GM21786 (cell line): ENCODE data around the gene PRKG1.
"Not testable (repeated sequence)": the region's sequence is repeated elsewhere in the genome, so short reads cannot be mapped to it uniquely, and the experiment has no call there.

Experiments used
- ATAC-seq: cut with Tn5 transposase; IDR thresholded peaks from one replicate; pipeline ENCODE4 v1.9.1; 2021; ENCODE audit not compliant: unreplicated experiment

Gene PRKG1

DNA sequence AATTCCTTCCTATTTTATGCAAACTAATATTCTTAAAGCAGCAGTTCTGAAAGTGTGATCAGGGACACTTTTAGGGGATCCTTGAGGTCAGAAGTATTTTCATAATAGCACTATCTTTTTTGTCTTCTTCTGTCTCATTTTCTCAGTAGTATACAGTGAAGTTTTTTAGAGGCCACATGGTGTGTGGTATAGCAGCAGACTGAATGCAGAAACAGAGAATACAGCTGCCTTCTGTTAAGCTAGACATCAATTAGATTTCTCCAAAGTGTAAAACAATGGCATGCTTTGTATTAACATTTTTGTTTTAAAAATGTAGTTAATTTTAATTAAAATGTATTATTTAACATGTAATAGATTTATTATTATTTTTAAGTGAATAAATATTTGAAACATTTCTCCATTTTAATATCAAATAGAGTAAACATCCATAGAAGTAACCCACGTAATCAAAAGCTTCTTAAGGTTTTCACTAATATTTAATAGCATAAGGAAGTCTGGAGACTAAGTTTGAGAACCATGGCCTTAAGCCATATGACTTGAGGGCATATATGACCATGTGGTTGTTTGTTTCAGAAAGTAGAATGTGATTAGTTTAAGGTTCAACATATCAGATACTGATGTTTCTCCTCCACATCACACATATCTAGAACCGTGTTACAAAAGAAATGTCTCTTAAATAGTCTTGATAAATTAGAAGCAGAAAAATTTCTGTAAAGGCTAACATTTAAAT is 94.0 kb downstream of the PRKG1 start:
- ATAC-seq = no peak

DNA sequence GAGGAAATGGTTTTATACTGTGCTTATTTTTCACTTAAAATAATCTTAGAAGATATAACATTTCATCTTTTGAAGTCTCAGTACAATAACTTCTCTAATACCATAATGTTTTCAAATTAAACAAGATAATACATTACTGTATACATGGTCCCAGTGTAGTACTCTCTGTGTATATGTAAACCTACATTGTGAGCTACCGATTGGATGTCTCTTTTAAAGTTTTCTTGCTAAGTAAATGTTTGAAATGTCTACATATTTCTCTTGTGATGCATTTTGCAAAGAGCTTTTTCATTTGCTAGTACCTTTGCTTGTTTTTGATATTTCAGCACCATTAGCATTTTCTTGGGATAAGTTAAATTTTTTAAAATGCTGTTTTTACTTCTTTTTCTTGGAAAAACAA is 94.8 kb downstream of the PRKG1 start:
- ATAC-seq = no peak

DNA sequence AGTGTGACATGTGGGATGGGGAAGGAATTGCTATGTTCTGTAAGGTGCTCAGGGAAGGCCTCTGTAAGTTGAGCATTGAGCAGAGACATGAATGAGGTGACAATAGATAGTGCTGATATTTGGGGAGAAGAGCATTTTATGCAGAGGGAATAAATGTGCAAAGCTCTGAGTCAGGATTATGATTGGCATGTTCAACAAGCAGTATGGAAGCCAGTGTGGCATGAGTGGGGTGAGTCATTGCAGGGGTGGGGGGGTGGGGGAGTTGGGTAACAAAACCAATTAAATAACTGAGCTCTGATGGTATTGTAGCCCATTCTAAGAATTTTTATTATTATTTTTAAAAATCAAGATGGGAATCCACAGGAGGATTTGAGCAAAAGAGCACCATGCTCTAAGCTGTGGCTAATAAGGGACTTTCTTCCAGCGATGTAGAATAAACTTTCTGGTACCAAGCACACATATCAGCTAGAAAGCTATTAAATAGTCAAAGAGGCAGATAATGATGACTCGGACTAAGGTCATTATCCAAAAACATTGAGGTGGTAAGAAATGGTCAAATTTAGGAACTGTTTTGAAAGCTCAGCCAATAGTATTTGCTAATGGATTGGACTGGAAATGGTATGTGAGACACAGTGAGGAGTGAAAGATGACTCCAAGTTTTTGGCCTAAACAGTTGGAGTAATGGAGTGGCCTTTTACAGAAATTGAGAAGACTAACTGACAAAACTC is 96.4 kb downstream of the PRKG1 start:
- ATAC-seq = no peak

DNA sequence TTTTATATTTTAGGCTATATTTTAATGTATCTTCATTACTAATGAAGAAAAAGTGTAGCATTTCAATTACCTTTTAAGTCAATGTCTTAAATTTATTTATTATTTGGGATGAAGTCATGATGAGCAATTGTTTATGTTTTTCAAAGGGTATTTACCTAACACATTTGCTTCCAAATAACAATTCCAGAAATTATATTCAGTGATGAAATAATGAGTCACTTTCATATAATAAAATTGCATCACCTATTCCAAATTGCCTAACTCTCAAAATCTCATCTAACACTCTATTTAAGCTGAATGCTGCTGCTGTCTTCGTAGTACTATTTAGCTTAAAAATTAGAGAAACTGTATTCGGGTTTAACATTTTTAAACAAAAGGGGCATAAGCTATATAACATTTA is 97.7 kb downstream of the PRKG1 start:
- ATAC-seq = no peak

DNA sequence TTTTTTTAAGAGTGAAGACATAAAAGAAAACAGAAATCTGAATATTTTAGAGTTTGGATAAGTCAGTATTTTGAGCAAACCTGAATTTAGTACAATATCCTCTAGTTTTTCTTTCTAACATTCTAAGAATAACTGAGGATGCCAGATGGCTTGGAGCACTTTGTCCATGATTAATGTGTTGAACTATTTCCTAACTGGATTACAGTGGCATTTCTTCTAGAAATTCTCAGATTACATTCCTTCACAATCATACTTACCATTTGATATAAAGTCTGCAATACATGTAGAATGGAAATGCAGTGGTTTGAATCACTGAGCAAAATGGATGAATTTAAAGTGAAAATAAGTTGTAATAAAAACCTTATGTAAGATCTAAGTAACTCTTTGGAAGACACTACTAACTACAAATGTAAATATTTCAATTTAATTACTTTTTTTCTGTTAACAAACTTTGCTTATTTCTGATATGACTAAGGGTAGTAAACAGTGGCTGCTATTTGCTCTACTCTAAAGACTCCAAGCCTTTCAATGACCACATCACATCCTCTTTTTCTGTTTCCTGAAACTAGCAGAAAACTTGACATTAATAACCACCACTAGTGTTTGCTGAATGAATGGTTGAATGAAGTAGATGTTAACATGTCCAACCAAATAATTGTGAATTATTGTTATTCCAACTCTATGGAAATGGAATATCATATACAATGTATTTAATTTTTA is 102.8 kb downstream of the PRKG1 start:
- ATAC-seq = no peak

DNA sequence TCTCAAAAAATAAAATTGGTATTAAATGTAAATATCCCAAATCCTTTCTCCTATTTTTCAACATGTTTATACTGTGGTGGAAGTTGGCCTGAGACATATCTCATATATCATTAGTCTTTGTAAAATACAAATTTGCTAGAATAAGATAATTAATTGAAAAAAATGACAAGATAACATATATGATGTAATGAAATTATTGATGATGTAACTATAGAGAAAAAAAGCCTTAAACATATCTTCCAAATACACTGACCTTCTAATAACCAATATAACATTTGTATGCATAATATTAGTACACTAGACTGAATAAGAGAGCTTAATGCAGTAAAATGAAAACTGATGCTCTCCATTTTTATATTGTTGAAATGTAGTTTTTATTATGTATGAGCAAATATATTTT is 104.3 kb downstream of the PRKG1 start:
- ATAC-seq = no peak

DNA sequence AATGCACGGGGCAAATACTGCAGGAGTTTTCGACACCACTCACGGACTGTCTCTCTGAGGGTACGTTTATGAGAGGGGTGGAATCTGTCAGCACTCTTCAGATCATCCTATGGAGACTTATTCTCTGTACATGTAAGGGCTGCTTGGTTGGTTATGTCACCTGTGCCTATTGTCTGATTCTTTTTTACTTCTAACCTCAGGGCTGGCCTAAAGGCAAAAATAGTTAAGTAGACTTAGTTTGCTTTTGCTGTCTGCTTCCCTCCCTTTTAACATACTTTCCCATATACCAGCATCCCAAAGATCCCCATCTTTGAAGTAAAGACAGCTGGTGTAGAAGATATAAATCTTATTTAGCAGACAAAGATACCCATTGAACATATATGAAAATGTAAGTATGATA is 105.9 kb downstream of the PRKG1 start:
- ATAC-seq = no peak

DNA sequence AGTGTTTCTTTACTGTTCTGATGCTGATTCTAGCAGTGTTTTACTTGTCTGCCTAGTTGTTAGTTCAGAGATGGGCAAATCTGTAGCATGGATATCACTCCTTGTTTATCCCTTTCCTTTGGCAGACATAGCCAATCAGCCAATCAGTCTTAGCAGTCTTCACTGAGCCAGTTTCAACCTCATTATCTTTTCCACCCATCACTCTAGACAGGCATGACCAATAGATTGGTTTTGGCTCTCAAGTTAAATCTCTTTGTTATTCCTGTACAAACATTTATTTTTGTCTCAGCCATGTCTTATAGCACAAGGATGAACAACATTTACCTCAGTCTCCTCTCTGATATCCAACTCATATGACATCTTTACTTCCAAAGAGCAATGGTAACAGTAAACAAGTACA is 109.5 kb downstream of the PRKG1 start:
- no peak for ATAC-seq

DNA sequence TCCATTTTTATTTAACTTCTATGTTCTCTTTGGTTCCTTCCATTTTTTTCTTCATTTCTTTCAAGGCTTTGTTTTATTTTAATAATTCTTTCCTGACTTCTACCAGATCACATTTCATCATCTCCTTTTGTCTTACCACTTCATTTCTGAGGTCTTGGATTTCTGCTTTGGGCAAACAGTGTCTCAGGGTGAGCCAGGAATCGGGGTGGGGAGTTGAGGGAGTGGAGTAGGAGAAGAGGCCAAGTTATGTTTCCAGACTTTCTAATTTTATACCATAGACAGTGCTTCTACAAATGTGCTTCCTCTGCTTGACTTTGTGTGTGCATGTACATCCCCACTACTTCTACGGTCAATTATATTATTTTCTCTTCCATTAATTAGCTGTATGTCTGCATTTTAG is 112.1 kb downstream of the PRKG1 start:
- ATAC-seq = no peak

DNA sequence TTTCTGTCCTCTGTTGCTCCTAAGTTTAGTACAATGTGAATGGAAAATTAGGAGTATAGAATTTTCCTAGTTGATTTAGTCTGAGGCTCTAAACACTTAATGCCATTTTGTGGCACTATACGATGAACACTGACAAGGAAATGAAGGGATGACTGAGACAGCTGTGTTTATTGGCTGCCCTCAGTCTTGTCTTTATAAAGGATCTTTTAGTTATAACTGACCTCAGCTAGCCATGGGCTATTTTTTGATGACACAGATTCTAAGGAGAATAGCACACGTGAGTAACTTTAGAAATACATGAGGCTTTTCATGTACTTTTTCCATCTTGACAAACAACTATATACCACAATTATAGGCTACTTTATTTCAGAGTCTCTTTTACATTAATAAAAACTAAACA is 113.7 kb downstream of the PRKG1 start:
- no peak for ATAC-seq

DNA sequence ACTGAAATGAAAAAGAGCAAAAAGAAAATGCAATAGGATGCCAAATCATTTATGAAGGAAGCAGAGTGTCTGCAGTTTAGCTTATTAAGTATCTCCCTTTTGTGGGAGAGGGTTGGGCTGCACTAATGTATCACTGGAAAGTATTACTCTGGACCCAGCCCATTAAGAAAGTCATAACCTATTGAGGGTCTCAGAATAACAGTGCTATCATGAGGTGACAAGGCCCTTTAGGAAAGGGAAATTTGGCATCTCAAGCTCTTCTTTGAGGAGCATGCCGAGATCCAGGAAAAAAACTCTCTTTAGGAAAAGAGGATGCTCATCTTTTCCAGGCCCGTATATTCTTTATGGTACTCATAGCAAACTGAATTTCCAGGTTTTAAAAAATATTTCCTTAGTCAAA is 114.6 kb downstream of the PRKG1 start:
- no peak for ATAC-seq

DNA sequence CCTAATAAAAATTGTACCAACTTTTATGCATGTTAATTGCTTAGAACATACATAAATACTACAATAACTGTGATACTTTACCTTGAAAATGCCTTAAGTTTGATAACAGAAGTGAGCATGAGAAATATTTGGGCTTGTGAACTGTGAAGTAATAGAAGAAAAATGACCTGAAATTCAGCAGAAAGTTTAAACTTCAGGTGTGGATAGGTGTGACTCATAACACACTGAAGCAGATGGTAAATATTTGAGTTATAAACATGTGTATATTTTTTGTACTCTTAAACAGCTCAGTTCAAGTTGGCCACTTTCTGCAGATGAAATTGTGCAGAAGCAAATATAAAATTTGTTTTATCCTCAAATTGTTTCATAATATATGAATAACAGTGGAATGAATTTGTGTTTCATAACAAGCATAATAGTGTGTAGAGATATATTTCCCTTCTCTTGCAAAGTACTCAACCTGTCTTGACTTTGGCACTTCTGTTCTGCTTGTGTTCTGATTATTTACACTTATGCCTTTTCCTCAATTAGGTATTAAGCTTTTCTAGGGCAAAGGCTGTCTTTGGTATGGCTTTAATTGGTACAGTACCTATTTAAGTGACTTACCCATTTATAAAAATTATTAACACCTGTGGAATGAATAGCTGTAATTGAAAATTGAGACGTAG is 122.4 kb downstream of the PRKG1 start:
- no peak for ATAC-seq

DNA sequence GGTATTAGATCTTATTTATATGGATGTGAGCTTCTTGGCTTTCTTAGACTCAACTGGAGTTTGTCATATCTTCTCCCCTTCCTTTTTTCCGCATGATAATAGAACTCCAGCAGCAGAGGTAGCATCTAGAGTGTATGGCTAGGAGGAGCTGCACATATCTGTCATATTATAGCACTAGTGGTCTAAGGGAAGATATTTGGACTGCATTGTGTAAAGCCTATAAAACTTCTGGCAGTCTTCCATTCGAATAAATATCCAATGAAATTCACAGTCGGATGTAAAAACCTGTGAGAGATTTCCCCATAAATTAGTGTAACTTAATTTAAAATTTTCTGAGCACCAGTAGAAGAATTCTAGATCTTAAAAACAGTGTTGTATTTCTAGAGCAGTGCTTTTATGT is 123.9 kb downstream of the PRKG1 start:
- no peak for ATAC-seq

DNA sequence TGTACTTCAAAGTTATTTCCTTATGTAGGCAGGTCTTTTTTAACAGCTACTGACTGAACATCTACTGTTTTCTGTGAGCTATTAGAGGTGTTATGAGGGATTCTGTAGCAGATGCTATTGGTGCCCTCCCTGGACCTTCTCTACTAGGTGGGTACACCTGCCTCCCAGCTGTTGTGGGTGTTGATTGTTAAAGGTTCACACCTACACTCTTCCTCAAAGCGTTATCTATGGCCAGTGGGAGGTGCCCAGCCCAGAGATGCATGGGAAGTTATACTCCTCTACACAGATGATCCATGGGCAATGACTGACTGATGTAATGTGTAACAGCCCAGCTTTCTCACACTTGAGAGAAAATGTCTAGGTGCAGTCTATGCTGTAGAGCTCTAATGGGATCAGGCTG is 127.7 kb downstream of the PRKG1 start:
- no peak for ATAC-seq

DNA sequence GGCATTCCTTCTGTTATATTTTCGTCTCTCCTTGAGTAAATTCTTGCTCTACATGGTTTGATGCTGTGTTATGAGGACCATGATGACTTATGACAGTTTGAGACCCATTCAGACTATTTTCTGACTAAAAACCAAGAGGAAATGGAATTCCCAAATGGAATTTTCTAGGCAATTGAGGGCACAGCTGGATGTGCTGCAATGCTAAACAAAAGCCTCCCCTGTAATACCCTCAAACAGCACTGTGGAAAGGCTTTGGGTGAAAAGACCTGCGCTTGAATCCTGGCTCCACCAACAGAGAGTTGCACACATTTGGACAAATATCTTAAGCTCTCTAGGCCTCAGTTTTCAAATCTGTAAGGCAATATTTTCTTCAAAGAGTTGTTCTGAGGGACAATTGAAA is 129.1 kb downstream of the PRKG1 start:
- no peak for ATAC-seq

DNA sequence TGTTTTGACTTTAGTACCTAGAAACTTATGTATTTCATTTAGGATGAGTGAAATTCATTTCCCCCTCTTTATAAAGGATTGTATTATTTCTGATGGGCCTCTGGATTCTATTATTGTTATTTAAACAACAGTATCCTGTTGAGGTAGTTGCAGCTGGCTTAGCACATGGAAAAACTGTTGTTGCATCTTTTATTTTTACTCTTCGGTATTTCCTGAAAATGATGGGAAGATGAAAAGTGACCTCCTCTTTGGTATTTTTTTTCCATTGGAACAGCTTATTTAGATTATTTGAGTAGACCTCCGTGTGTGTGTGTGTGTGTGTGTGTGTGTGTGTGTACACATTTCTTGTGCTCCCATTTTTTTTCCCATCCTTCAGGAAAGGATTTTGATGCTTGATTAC is 129.8 kb downstream of the PRKG1 start:
- no peak for ATAC-seq

DNA sequence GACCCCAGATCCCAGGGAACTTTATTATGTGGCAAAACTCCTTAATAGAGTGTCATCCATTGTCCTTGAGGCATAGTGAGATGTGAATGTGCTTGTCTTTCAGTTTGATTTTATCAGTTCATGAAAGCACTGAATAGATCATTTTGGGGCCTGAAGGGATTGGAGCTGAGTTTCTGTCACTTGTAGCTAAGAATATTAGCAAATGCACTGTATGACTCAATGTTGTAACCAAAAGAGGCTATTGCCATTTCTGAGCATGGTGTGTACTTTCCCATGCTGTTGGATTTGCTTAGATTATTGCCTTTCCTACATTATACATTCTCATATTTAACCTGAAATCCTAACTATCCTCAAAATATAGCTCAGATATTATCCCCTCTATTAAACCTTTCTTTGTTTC is 130.4 kb downstream of the PRKG1 start:
- ATAC-seq = no peak

DNA sequence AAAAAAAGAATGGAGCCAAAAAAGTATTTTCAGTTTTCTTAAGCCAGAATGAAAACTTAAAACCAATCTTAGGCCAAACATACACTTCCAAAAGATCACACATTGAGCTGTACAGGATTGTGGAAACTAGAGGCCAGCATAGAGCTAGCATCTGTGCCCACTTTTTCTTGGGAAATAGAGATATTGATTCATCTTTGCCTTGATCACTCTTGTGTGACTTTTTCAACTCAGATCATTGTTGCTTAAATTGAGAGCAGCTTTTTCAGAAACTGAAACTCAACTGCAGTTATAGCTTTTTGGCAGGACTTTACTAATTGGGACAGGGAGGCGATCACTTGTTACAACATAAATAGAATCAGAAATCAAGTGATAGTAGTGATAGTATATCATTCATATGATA is 132.2 kb downstream of the PRKG1 start:
- ATAC-seq = no peak

DNA sequence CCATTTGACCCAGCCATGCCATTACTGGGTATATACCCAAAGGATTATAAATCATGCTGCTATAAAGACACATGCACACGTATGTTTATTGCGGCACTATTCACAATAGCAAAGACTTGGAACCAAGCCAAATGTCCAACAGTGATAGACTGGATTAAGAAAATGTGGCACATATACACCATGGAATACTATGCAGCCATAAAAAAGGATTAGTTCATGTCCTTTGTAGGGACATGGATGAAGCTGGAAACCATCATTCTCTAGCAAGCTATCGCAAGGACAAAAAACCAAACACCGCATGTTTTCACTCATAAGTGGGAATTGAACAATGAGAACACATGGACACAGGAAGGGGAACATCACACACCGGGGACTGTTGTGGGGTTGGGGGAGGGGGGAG is 138.7 kb downstream of the PRKG1 start:
- not testable (repeated sequence) for ATAC-seq

DNA sequence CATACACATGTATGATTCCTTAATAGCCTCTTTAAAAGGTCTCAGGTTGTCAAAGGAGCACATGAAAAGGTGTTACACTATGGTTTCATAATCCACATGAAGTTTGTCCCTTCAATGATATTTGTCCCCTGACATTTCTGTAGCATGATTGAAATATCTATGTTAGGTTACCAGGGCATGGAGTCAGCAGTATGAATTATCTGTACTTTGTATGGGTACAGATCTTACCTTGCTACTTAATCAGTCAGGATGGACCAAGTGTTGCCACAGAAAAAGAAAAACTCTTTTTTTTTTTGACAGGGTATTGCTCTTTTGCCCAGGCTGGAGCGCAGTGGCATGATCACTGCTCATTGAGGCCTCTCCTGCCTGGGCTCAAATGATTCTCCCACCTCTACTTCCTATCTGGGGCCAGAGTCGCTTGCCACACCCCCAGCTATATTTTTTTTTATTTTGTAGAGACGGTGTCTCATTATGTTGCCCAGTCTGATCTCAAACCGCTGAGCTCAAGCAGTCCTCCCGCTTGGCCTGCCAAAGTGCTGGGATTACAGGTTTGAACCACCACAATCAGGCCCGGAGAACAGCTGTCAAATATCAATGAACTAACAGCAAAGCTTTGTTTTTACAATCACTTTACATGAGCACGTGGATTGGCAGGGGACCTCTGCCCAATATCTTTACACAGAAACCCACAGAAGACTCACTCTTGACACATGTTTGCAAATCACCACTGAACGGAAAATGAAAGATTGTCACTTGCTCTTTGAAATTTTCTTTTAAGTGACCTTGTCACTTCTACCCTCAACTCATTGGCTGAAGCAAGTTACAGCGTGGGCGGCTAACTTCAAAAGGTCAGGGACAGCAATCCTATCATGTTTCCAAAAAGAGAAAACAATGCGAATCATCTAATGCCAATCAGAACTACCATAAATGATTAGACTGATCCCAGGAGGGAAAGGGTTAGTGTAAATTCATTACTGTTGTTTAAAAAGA is 140.2 kb downstream of the PRKG1 start:
- no peak for ATAC-seq
